Adrenal gland (tissue), 5 donors: ENCODE measurements around the gene SLC9A3.

Experiments
- POLR2A ChIP-seq, 2 donors: fragments of 450-650 bp; IDR thresholded peaks; one replicate each; pipeline ENCODE4 v1.6.1; 2017; ENCODE audit warnings: antibody characterized with exemption in 2 of 2, mild to moderate bottlenecking in 2 of 2, moderate library complexity in 1 of 2
- TF ChIP-seq, protein P1 (sequence below), 6 experiments: fragments of 450-650 bp in 4 of 6; fragments of 200-600 bp in 2 of 6; sonication (generic) in 1 of 6; IDR thresholded peaks; 1 replicate in 5 of 6; 2 replicates in 1 of 6; pipeline versions ENCODE4 v1.5.1 to v1.8.0; 2016 to 2021; ENCODE audit warnings: antibody characterized with exemption in 6 of 6, mild to moderate bottlenecking in 2 of 6, moderate library complexity in 1 of 6
- donor health status: DM: no; HTN: no; CAD: no.

DNA sequence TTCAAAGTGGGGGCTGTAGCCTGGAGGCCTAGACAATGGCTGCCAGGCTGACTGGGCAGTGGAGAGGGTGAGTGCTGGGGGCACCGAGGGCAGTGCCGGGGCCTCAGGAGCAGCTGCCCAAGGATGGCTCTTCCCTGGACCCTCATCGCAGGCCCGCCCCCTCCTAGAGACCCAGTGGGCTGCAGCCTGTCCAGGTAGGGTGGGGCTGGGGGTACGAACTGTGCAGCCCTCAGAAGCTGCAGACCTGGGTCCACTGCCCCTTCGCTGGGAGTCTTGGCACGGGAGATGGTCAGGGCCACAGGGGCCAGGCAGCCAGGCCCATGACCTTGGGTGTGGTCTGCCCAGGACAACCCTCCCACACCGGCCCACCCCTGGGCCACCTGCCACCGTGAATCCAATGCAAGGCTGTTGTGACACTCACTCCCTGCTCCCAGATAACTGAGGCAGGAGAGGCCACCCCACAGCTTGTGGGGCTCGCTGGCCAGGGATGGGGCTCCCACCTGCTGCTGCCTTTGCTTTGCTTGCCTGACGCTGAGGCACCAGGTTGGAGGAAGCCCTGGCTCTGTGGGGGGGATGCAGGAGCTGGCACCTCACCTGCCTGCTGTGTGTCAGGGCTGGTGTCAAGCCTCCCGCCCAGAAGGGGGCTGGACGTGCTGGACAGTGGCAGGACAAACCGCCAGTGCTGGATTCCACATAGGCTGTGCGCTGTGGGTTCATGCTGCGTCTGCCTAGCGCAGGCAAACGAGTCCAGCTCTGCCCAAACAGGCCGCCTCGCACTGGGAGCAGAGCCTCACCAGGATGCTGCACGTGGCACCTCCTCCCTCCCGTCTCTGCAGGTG is 23.1 kb upstream of the SLC9A3 start:
- no peak for TF ChIP-seq POLR2A (IDR thresholded peaks at IDR 0.05)
- TF ChIP-seq, protein P1, sequence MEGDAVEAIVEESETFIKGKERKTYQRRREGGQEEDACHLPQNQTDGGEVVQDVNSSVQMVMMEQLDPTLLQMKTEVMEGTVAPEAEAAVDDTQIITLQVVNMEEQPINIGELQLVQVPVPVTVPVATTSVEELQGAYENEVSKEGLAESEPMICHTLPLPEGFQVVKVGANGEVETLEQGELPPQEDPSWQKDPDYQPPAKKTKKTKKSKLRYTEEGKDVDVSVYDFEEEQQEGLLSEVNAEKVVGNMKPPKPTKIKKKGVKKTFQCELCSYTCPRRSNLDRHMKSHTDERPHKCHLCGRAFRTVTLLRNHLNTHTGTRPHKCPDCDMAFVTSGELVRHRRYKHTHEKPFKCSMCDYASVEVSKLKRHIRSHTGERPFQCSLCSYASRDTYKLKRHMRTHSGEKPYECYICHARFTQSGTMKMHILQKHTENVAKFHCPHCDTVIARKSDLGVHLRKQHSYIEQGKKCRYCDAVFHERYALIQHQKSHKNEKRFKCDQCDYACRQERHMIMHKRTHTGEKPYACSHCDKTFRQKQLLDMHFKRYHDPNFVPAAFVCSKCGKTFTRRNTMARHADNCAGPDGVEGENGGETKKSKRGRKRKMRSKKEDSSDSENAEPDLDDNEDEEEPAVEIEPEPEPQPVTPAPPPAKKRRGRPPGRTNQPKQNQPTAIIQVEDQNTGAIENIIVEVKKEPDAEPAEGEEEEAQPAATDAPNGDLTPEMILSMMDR (IDR thresholded peaks at IDR 0.05): no peak
